Gastroesophageal sphincter (tissue), 3 donors: ENCODE measurements around the gene HAUS5.

ENCODE experiments used
- CTCF ChIP-seq, 4 experiments: fragments of 200-600 bp in 2 of 4; fragments of 450-650 bp in 2 of 4; sonication (generic) in 1 of 4; IDR thresholded peaks; one replicate each; pipeline ENCODE4 v1.5.1; 2017 to 2019; ENCODE audit warnings: antibody characterized with exemption in 4 of 4, mild to moderate bottlenecking in 2 of 4, moderate library complexity in 2 of 4
- EP300 ChIP-seq: sonication (generic); formaldehyde crosslinking; IDR thresholded peaks from one replicate; pipeline ENCODE4 v1.6.1; 2017; ENCODE audit warnings: antibody characterized with exemption, mild to moderate bottlenecking
- POLR2A ChIP-seq, 2 donors: fragments of 450-650 bp; IDR thresholded peaks; one replicate each; pipeline ENCODE4 v1.6.1; 2017; ENCODE audit warnings: antibody characterized with exemption in 2 of 2, mild to moderate bottlenecking in 2 of 2, moderate library complexity in 1 of 2
- POLR2AphosphoS5 ChIP-seq: sonication (generic); formaldehyde crosslinking; IDR thresholded peaks from one replicate; pipeline ENCODE4 v1.6.1; 2017; ENCODE audit warnings: antibody characterized with exemption

DNA sequence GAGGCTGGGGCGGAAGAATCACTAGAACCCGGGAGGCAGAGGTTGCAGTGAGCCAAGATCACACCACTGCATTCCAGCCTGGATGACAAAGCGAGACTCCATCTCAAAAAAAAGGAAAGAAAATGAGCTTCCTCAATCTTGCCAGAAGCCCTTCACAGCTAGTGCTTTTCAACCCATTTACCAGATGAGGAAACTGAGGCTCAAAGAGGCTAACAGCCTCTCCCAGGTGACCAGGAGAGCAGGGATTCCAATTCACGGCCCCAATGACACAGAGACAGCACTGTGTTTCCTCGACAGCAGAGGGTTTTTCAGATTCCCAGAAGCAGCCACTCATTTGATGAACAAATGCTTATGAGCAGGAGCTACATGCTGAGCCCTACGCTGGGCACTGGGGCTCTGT is 57.0 kb downstream of the HAUS5 start:
- TF ChIP-seq POLR2AphosphoS5 (no peak), CTCF (IDR thresholded peaks at IDR 0.05) (no peak), POLR2A (IDR thresholded peaks at IDR 0.05) (no peak), EP300 (no peak)
